HG03139 (cell line): Measurements from ENCODE around the gene GULP1.

Experiments
- ATAC-seq: cut with Tn5 transposase; IDR thresholded peaks from one replicate; pipeline ENCODE4 v1.9.1; 2021; ENCODE audit not compliant: unreplicated experiment

Gene GULP1

DNA sequence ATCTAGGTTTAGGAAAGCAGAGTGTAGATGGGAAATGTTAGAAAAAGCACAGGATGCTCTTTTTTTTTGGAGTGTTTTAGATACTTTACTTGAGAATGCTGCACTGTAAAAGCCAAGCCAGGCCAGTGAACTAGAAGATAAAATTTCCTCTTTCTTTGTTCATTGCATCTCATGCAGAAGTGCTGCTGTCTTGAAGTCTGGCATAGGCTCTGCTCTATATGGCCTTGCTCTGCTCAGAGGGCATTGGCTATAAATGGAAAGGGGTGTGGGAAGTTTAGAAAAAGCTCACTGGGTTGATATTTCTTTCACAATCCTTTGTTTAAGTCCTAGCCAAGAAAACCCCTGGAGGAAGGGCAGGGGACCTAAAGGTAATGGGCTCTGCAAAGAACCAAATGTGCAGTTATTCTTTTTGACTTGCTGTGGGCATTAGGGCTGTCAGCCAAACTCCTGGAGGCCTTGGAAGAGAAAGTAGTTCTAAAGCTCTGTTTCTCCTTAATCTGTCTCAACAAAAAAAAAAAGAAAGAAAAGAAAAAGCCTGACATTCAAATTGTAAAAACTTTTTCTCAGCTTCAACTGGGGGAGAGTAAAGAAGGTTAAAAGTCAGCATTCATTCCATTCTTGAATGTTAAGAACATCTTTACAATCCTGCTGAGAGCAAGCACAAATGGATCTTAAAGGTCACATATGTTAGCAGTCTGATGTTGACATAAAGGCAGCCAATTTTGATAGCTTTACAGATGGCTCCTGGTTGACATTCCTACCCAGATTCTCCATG lies 338.3 kb downstream of the GULP1 start:
- ATAC-seq = no peak

DNA sequence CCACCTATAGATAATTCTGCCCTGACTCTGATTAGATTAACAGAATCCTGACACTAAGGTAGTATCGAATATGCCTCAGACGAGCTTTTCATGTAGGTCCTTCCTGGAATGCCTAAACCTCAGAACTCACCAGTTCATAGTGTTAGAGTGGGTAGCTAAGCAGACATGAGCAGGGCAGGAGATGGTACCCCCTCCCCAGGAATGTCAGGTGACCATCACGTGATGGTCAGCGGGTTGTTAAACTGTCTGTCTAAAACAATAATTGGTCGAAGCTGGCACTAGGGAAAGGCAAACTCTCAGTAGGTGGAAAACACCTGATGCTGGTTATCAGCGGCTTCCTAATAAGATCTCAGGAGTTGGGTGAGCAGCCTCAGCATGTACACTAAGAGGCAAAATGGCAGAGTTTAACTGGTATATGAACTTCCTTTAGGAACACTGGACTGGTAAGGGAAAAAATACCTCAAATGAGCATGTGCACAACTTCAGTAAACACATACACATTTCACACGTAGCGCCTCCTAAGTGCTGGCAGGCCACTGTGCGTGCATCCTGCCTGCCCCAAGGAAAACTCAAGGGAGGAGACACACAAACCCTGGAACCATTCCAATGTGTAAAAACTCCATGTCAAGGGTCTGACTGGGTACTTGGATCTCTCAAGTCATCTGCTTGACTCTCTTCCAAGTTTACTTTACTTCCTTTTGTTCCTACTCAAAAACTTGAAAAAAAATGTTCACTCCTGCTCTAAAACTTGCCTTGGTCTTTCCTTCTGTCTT lies 339.5 kb downstream of the GULP1 start:
- no peak for ATAC-seq

DNA sequence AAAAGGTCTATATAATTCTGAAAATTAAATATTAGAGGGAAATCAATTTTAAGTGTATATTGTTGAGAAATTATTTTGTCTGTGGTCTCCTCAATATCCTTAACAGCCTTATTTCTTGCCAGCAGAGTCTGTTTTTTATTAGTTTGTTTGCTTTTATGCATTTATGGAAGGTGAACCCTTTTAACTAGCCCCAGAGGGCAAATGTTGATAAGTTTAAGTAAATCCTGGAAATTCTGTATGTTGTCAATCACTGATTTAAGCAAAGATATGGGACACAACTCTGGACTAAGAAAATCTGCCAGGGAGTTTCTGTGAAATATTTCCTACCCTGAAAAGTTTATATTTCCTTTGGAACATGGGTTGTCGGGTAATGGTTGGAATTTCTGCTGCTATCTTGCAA lies 343.0 kb downstream of the GULP1 start:
- ATAC-seq = no peak
